ENCODE results near the gene CARD11.

- TF ChIP-seq CTCF (IDR thresholded peaks at IDR 0.05) (no peak), POLR2A (IDR thresholded peaks at IDR 0.05) (no peak)
Observed at GRCh38 chr7:2938514-2939192, 105.0 kb downstream of the CARD11 start.
